ENCODE measurements around the gene RRAGD. TPM values are rescaled to one million over a fixed set of nuclear protein-coding genes. Genes with fewer than 3 reads are reported as not detected.

RRAGD gene
- polyA plus RNA-seq (ENCODE audit: insufficient read length in 3 of 3), result 10 to 100 TPM; 31.6 to 36.1 (median 34.5) TPM

GRCh38 chr6:89412071-89413005, at the start of gene RRAGD:
RRAGD (minus strand) TSS chr6:89412273; CDS start chr6:89411993, 280 bp downstream.
- no peak for DNase-seq (ENCODE audit: low read depth in 3 of 3, low spot score in 2 of 3)

GRCh38 chr6:89460713-89461112, 48.6 kb upstream of the RRAGD start:
- DNase-seq (ENCODE audit: low read depth in 3 of 3, low spot score in 2 of 3), result no peak

- no peak for DNase-seq (ENCODE audit: low read depth in 3 of 3, low spot score in 2 of 3)
These were observed 47.4 kb upstream of the RRAGD start for GRCh38 chr6:89459501-89459900.

- DNase-seq (ENCODE audit: low read depth in 3 of 3, low spot score in 2 of 3), result no peak
These were observed 46.6 kb upstream of the RRAGD start for GRCh38 chr6:89458704-89459103.

GRCh38 chr6:89454300-89454699, 42.2 kb upstream of the RRAGD start:
- DNase-seq (ENCODE audit: low read depth in 3 of 3, low spot score in 2 of 3), result no peak

- no peak for DNase-seq (ENCODE audit: low read depth in 3 of 3, low spot score in 2 of 3)
These were observed 40.2 kb upstream of the RRAGD start for GRCh38 chr6:89452281-89452680.

- no peak for DNase-seq (ENCODE audit: low read depth in 3 of 3, low spot score in 2 of 3)
These were observed 37.1 kb upstream of the RRAGD start for GRCh38 chr6:89449193-89449592.

- DNase-seq (ENCODE audit: low read depth in 3 of 3, low spot score in 2 of 3), result no peak
These were observed 31.6 kb upstream of the RRAGD start for GRCh38 chr6:89443658-89444057.

GRCh38 chr6:89440200-89440599, 28.1 kb upstream of the RRAGD start:
- DNase-seq (ENCODE audit: low read depth in 3 of 3, low spot score in 2 of 3), result no peak

- no peak for DNase-seq (ENCODE audit: low read depth in 3 of 3, low spot score in 2 of 3)
These were observed 26.9 kb upstream of the RRAGD start for GRCh38 chr6:89439014-89439413.

GRCh38 chr6:89438248-89438647, 26.2 kb upstream of the RRAGD start:
- no peak for DNase-seq (ENCODE audit: low read depth in 3 of 3, low spot score in 2 of 3)

GRCh38 chr6:89436226-89436625, 24.2 kb upstream of the RRAGD start:
- DNase-seq (ENCODE audit: low read depth in 3 of 3, low spot score in 2 of 3), result no peak

- DNase-seq (ENCODE audit: low read depth in 3 of 3, low spot score in 2 of 3), result no peak
These were observed 22.9 kb upstream of the RRAGD start for GRCh38 chr6:89434954-89435353.

GRCh38 chr6:89434150-89434499, 22.1 kb upstream of the RRAGD start:
- DNase-seq (ENCODE audit: low read depth in 3 of 3, low spot score in 2 of 3), result no peak

GRCh38 chr6:89433252-89434149, 21.4 kb upstream of the RRAGD start:
- no peak for DNase-seq (ENCODE audit: low read depth in 3 of 3, low spot score in 2 of 3)

- no peak for DNase-seq (ENCODE audit: low read depth in 3 of 3, low spot score in 2 of 3)
These were observed 20.8 kb upstream of the RRAGD start, which contains the start of gene ANKRD6 for GRCh38 chr6:89432875-89433251. ANKRD6 (plus strand) TSS chr6:89433152; CDS start chr6:89566977, 133,825 bp downstream.

- DNase-seq (ENCODE audit: low read depth in 3 of 3, low spot score in 2 of 3), result no peak
These were observed 18.3 kb upstream of the RRAGD start for GRCh38 chr6:89430201-89430962.

GRCh38 chr6:89416796-89417195, 4.7 kb upstream of the RRAGD start:
- DNase-seq (ENCODE audit: low read depth in 3 of 3, low spot score in 2 of 3), result no peak

GRCh38 chr6:89415185-89415584, 3.1 kb upstream of the RRAGD start:
- no peak for DNase-seq (ENCODE audit: low read depth in 3 of 3, low spot score in 2 of 3)

- no peak for DNase-seq (ENCODE audit: low read depth in 3 of 3, low spot score in 2 of 3)
These were observed 2.1 kb upstream of the RRAGD start for GRCh38 chr6:89414215-89414614.

GRCh38 chr6:89413006-89413400, 930 bp upstream of the RRAGD start:
- DNase-seq (ENCODE audit: low read depth in 3 of 3, low spot score in 2 of 3), result no peak
